Type B pancreatic cell (in vitro differentiated cells): ENCODE data around the gene FICD. TPM values are rescaled to one million over a fixed set of nuclear protein-coding genes. Genes with fewer than 3 reads are reported as not detected.

Experiments used
- DNase-seq: peaks from one replicate; pipeline ENCODE4 v3.0.0; 2021; ENCODE audit warnings: mixed read lengths; ENCODE audit not compliant: unreplicated experiment; ENCODE audit errors: extremely low spot score
- H3K27ac Mint-ChIP-seq: 2 replicates; pipeline ENCODE4 v1.8.0; 2021; ENCODE audit warnings: mild to moderate bottlenecking, mixed read lengths
- H3K27me3 Mint-ChIP-seq: 2 replicates; pipeline ENCODE4 v1.8.0; 2021; ENCODE audit warnings: mixed read lengths
- H3K36me3 Mint-ChIP-seq: 2 replicates; pipeline ENCODE4 v1.8.0; 2021; ENCODE audit warnings: mixed read lengths
- H3K4me1 Mint-ChIP-seq: one replicate; pipeline ENCODE4 v1.8.0; 2021; ENCODE audit warnings: mixed read lengths; ENCODE audit not compliant: unreplicated experiment
- H3K4me3 Mint-ChIP-seq: 2 replicates; pipeline ENCODE4 v1.8.0; 2021; ENCODE audit warnings: mild to moderate bottlenecking, mixed read lengths
- H3K9me3 Mint-ChIP-seq: 2 replicates; pipeline ENCODE4 v1.8.0; 2021; ENCODE audit warnings: mixed read lengths
- CTCF ChIP-seq: fragments of 200-600 bp; sonication (generic); conservative IDR thresholded peaks from 2 replicates; pipeline ENCODE4 v1.5.0; 2021; ENCODE audit warnings: antibody characterized with exemption, mild to moderate bottlenecking
- total RNA-seq: library from RNA; stranded (reverse); gene quantifications from 2 replicates; pipeline ENCODE4 v1.2.1, GENCODE V29; 2021; ENCODE audit warnings: low replicate concordance

Gene FICD
- total RNA-seq, 1 donor from 2014 or later = 4.9 TPM

DNA sequence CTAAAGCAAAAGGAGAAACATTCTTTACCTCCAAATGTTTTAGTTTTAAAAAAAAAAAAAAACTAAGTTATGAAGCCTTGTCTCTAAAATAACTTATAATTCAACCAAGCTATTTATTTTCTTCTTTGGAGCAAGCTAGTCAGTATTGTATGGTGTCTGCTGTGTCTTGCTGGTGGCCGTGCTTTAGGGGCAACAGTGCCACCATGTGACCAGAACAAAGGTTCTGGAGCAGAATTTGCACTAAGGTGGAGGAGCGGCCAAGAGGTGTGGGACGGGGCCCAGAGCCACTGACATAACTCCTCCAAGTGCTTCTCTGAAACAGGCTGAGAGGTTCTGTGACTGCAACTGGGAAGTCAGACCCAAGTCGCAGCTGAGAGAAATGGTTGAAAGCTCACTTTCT lies 4.5 kb downstream of the FICD start:
- no peaks in the 10 kb centered on the region for H3K4me1 Mint-ChIP-seq
- no peak for DNase-seq
- H3K36me3 Mint-ChIP-seq = peaks cover 27% of the 10 kb centered on the region
- H3K4me3 Mint-ChIP-seq = no peak overlapping the region
- H3K9me3 Mint-ChIP-seq = no peaks in the 10 kb centered on the region
- no peaks in the 10 kb centered on the region for H3K27me3 Mint-ChIP-seq
- peak; percentile 24 for TF ChIP-seq CTCF
- H3K27ac Mint-ChIP-seq = no peak overlapping the region

- Mint-ChIP-seq H3K27ac (no peak overlapping the region), H3K4me1 (no peaks in the 10 kb centered on the region), H3K9me3 (no peaks in the 10 kb centered on the region), H3K36me3 (peaks cover 37% of the 10 kb centered on the region), H3K27me3 (no peaks in the 10 kb centered on the region), H3K4me3 (no peak overlapping the region)
- no peak for TF ChIP-seq CTCF
- no peak for DNase-seq
Observed at GRCh38 chr12:108523365-108523764, 8.3 kb downstream of the FICD start.

DNA sequence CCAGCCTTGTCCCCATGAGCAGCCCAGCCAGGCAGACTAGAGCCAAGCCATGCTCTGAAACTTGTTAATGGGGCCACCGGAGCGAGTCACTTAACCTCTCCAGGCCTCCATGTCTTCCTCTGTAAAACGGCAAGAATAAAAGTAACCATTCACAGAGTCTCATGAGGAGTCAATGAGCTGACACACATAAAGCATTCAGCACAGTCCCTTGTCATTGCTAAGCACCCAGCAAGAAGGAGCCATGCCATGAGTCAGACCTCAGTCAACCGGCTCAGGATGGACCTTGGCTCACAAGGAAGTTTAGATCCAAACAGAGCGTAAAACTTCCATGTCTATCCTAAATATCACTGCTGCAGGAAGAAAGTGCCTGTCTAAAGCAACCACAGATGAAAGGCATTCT lies 10.6 kb downstream of the FICD start:
- H3K27me3 Mint-ChIP-seq = no peaks in the 10 kb centered on the region
- H3K4me1 Mint-ChIP-seq = no peaks in the 10 kb centered on the region
- DNase-seq = no peak
- TF ChIP-seq CTCF = no peak
- H3K9me3 Mint-ChIP-seq = no peaks in the 10 kb centered on the region
- no peak overlapping the region for H3K27ac Mint-ChIP-seq
- H3K4me3 Mint-ChIP-seq = no peak overlapping the region
- peaks cover 38% of the 10 kb centered on the region for H3K36me3 Mint-ChIP-seq

GRCh38 chr12:108526482-108527165 lies 11.5 kb downstream of the FICD start:
- TF ChIP-seq CTCF = peak; percentile 36
- no peaks in the 10 kb centered on the region for H3K4me1 Mint-ChIP-seq
- H3K27ac Mint-ChIP-seq = no peak overlapping the region
- H3K27me3 Mint-ChIP-seq = no peaks in the 10 kb centered on the region
- DNase-seq = no peak
- no peaks in the 10 kb centered on the region for H3K9me3 Mint-ChIP-seq
- no peak overlapping the region for H3K4me3 Mint-ChIP-seq
- H3K36me3 Mint-ChIP-seq = peaks cover 40% of the 10 kb centered on the region

DNA sequence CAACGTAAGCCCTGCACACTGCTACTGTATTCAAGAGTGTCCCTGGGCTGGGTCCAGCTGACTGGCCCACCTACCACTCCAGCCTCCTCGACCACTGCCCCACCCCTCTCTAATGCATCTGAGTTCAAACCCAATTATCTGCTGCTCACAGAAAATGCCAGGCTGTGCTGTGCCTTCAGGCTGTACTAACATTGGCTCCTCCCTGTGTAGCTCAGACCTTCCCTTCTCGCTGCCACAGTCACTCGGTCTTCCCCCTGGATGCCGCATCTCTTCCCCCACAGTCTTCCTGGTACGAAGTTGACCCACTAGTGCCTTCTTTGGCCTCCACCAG lies 12.1 kb downstream of the FICD start:
- no peak for TF ChIP-seq CTCF
- no peaks in the 10 kb centered on the region for H3K27me3 Mint-ChIP-seq
- H3K4me3 Mint-ChIP-seq = no peak overlapping the region
- H3K9me3 Mint-ChIP-seq = no peaks in the 10 kb centered on the region
- H3K36me3 Mint-ChIP-seq = peaks cover 35% of the 10 kb centered on the region
- no peak for DNase-seq
- no peak overlapping the region for H3K27ac Mint-ChIP-seq
- H3K4me1 Mint-ChIP-seq = no peaks in the 10 kb centered on the region

DNA sequence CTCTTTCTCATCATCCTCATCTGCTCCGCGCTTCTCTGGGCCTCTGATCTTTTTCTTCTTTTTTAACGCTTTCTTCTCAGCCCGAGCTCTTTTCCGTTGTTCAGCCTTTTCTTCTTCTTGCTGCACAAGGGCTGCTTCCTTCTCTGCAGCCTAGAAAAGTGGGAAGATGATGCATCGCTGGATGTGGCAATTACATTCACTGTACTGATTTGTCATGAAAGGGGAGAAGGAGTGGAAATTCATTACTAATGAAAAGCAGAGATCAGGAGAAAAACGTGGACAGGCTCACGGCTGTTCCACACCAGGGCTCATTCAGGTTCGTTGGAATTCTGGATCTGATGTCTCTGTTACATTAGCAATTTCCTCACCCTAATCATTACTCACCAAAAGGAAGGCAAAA lies 15.1 kb downstream of the FICD start:
- Mint-ChIP-seq H3K36me3 (peaks cover 41% of the 10 kb centered on the region), H3K4me3 (no peak overlapping the region), H3K9me3 (no peaks in the 10 kb centered on the region), H3K27me3 (no peaks in the 10 kb centered on the region), H3K4me1 (peaks cover 5% of the 10 kb centered on the region), H3K27ac (no peak overlapping the region)
- no peak for DNase-seq
- no peak for TF ChIP-seq CTCF
